ENCODE measurements around the gene MCRS1. TPM values are rescaled to one million over a fixed set of nuclear protein-coding genes. Genes with fewer than 3 reads are reported as not detected.
A peak's percentile ranks its signal among the peaks of the same experiment; 100 is the strongest.
"Not testable (repeated sequence)": the region's sequence is repeated elsewhere in the genome, so short reads cannot be mapped to it uniquely, and the experiment has no call there.

MCRS1 gene, protein sequence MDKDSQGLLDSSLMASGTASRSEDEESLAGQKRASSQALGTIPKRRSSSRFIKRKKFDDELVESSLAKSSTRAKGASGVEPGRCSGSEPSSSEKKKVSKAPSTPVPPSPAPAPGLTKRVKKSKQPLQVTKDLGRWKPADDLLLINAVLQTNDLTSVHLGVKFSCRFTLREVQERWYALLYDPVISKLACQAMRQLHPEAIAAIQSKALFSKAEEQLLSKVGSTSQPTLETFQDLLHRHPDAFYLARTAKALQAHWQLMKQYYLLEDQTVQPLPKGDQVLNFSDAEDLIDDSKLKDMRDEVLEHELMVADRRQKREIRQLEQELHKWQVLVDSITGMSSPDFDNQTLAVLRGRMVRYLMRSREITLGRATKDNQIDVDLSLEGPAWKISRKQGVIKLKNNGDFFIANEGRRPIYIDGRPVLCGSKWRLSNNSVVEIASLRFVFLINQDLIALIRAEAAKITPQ
- 10 to 100 TPM; 43.7 to 71.9 (median 56.4) TPM for total RNA-seq

DNA sequence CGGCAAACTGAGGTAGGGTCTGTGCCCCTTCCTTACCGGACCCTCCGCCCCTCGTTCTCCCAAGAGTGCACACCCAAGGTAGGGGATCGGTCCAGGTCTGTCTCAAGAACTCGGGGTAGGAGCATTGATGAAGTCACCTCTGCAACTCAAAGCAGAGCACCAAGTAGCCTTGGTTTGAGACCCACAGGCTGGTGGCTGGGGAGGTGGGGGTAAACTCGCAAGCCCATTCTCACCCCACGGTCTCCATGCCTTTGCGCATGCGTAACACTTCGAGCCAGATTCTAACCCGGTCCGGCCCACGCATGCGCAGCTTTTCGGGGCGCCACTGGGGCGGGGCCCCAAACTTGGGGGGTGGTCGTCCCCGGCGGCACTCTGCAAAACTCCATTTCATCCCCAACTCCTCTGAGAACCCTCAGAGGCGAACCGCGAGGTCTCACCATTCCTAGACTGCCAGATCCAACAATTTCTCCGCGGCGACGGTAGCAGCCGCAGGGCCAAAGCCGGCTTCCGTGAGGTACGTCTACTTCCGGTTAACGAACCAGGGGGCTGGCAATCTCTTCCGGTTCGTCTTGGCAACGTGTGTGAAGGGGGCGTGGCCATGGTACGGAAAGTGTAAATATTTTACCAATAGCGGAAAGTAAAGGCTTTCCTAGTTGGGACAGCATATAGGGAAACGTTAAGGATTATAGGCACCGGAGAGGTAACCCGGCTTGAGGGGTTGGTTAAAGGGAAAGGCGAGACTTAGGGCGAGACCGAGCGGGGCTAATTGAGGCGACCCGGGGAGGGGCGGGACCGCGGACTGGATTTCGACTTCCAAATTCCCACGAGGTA is at the start of gene MCRS1:
Gene MCRS1 (minus strand): TSS at position 532 of the 831 bp plus-strand sequence. CDS start 1,411 bp downstream, outside the sequence.
- peak within 1 kb of the TSS; percentile 84 to 91 (median 88) for H3K27ac ChIP-seq (replicated peaks in 1 of 4)
- H3K36me3 ChIP-seq: peaks cover 19 to 33% (median 27%) of the 10 kb centered on the region in 4 donors
- WGBS: 0% methylated on average over 30 of the region's 54 CpGs
- no peaks in the 10 kb centered on the region for H3K27me3 ChIP-seq
- DNase-seq (ENCODE audit: extremely low spot score): peak; percentile 96
- peaks cover 30 to 61% (median 47%) of the 10 kb centered on the region in 4 donors for H3K4me1 ChIP-seq
- no peaks in the 10 kb centered on the region for H3K9me3 ChIP-seq
- intact Hi-C loops (cut with DNase I): no loop called here
- H3K4me3 ChIP-seq: peak within 1 kb of the TSS; percentile 71 to 84 (median 81)
- peak; percentile 83 to 93 for TF ChIP-seq POLR2AphosphoS5 (IDR thresholded peaks at IDR 0.05)
- no peak for TF ChIP-seq POLR2A (IDR thresholded peaks at IDR 0.05; ENCODE audit: low read depth)

DNA sequence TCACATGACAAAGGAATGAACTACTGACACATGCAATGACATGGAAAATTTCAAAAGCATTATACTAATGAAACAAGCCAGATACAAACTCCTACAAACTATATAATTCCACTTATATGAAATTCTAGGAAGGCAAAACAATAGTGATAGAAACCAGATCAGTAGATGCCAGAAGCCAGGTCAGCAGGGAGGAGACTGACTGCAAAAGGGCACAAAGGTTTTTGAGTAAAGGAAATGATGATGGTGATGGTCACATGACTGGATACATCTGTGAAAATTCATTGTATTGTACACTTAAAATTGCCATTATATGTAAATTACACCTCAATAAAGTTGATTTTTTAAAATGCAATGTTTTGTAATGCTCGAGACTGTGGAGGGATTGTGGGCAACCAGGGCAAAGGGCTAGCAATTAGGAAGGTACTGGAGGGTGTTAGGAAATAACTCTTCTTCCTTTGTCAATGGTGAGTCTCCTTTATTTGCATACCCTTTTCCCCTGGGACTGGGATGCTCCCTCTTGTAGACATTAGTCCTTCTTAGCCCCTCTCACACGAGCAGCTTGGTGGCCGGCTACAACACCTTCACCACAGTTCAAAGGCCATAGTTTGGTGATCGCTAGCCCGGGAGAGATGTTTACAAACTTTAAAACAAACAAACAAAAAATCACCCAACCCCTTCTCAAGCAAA is 48.7 kb upstream of the MCRS1 start:
- H3K4me3 ChIP-seq: no peak overlapping the region
- DNase-seq (ENCODE audit: extremely low spot score): no peak

DNA sequence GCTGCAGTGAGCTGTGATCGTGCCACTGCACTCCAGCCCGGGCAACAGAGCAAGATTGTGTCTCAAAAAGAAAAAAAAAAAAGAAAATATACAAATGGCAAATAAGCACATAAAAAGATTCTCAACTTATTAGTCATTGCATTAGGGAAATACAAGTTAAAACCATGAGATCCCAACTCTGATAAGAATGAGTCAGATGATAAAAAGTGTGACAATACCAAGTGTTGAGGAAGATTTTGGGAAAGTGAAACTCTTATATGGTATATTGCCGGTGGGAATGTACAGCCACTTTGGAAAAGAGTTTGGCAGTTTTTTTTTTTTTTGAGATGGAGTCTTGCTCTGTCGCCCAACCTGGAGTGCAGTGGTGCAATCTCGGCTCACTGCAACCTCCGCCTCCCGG is 47.8 kb upstream of the MCRS1 start:
- WGBS: 91% methylated on average over 7 of the region's 7 CpGs
- TF ChIP-seq POLR2A (IDR thresholded peaks at IDR 0.05; ENCODE audit: low read depth) (no peak), EP300 (IDR thresholded peaks at IDR 0.05) (no peak), POLR2AphosphoS5 (IDR thresholded peaks at IDR 0.05) (no peak)
- TF ChIP-seq, protein P1, sequence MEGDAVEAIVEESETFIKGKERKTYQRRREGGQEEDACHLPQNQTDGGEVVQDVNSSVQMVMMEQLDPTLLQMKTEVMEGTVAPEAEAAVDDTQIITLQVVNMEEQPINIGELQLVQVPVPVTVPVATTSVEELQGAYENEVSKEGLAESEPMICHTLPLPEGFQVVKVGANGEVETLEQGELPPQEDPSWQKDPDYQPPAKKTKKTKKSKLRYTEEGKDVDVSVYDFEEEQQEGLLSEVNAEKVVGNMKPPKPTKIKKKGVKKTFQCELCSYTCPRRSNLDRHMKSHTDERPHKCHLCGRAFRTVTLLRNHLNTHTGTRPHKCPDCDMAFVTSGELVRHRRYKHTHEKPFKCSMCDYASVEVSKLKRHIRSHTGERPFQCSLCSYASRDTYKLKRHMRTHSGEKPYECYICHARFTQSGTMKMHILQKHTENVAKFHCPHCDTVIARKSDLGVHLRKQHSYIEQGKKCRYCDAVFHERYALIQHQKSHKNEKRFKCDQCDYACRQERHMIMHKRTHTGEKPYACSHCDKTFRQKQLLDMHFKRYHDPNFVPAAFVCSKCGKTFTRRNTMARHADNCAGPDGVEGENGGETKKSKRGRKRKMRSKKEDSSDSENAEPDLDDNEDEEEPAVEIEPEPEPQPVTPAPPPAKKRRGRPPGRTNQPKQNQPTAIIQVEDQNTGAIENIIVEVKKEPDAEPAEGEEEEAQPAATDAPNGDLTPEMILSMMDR (IDR thresholded peaks at IDR 0.05): no peak
- intact Hi-C loops (cut with DNase I): no loop called here
- H3K36me3 ChIP-seq: no peaks in the 10 kb centered on the region
- no peak overlapping the region for H3K4me3 ChIP-seq
- no peaks in the 10 kb centered on the region for H3K27me3 ChIP-seq
- H3K9me3 ChIP-seq: no peaks in the 10 kb centered on the region
- no peaks in the 10 kb centered on the region for H3K4me1 ChIP-seq
- H3K27ac ChIP-seq (replicated peaks in 1 of 4): no peak overlapping the region
- DNase-seq (ENCODE audit: extremely low spot score): no peak

More for the DNA sequence above, 48.7 kb upstream of the MCRS1 start:
- Histone ChIP-seq H3K9me3 (no peaks in the 10 kb centered on the region), H3K27ac (replicated peaks in 1 of 4) (no peak overlapping the region), H3K4me1 (peaks cover 3 to 7% (median 5%) of the 10 kb centered on the region in 4 donors), H3K36me3 (no peaks in the 10 kb centered on the region), H3K27me3 (no peaks in the 10 kb centered on the region)
- 52% methylated on average over 5 of the region's 5 CpGs for WGBS
- TF ChIP-seq POLR2A (IDR thresholded peaks at IDR 0.05; ENCODE audit: low read depth) (no peak), EP300 (IDR thresholded peaks at IDR 0.05) (no peak), POLR2AphosphoS5 (IDR thresholded peaks at IDR 0.05) (no peak)
- TF ChIP-seq, protein P1 (IDR thresholded peaks at IDR 0.05): no peak
- intact Hi-C loops (cut with DNase I): no loop called here

DNA sequence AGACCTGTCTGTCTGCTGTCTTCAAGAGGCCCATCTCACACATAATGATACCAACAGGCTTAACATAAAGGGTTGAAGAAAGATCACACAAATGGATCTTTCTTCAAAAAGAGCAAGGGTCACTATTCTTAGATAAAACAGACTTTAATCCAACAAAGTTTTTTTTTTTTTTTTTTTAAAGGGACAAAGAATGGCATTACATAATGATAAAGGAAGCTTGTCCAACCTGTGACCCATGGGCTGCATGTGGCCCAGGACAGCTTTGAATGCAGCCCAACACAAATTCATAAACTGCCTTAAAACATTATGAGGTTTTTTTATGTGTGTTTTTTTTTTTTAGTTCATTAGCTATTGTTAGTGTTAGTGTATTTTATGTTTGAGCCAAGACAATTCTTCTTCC is 44.3 kb upstream of the MCRS1 start:
- Histone ChIP-seq H3K27me3 (no peaks in the 10 kb centered on the region), H3K36me3 (no peaks in the 10 kb centered on the region), H3K9me3 (no peaks in the 10 kb centered on the region), H3K4me3 (no peak overlapping the region), H3K4me1 (no peaks in the 10 kb centered on the region), H3K27ac (replicated peaks in 1 of 4) (no peak overlapping the region)
- no peak for DNase-seq (ENCODE audit: extremely low spot score)
- TF ChIP-seq EP300 (IDR thresholded peaks at IDR 0.05) (no peak), POLR2A (IDR thresholded peaks at IDR 0.05; ENCODE audit: low read depth) (no peak), POLR2AphosphoS5 (IDR thresholded peaks at IDR 0.05) (no peak)
- TF ChIP-seq, protein P1 (IDR thresholded peaks at IDR 0.05): no peak
- intact Hi-C loops (cut with DNase I): no loop called here

DNA sequence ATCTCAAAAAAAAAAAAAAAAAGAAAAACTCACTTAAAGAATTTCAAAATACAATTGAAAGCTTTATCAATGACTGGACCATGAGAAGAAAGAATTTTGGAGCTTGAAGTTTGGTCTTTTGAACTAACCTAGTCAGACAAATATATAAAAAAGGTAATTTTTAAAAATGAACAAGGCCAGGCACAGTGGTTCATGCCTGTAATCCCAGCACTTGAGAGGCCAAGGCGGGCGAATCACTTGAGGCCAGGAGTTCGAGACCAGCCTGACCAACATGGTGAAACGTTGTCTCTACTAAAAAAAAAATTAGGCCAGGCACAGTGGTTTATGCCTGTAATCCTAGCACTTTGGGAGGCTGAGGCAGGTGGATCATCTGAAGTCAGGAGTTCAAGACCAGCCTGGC is 42.8 kb upstream of the MCRS1 start:
- intact Hi-C loops (cut with DNase I); H3K27ac ChIP-seq (replicated peaks in 1 of 4); DNase-seq (ENCODE audit: extremely low spot score); H3K4me1 ChIP-seq; H3K27me3 ChIP-seq; H3K4me3 ChIP-seq; H3K36me3 ChIP-seq; H3K9me3 ChIP-seq: not testable (repeated sequence)
- 96% methylated on average over 4 of the region's 4 CpGs for WGBS
